ENCODE data around the gene SLC30A10.
"Not testable (repeated sequence)": the region's sequence is repeated elsewhere in the genome, so short reads cannot be mapped to it uniquely, and the experiment has no call there.

GRCh38 chr1:219933763-219934162, 5.4 kb upstream of the SLC30A10 start:
- not testable (repeated sequence) for TF ChIP-seq CTCF, EZH2phosphoT487 (IDR thresholded peaks at IDR 0.05)
